Left ventricle myocardium superior (tissue), 1 donor: ENCODE measurements around the gene COG5. TPM values are rescaled to one million over a fixed set of nuclear protein-coding genes. Genes with fewer than 3 reads are reported as not detected.
A peak's percentile ranks its signal among the peaks of the same experiment; 100 is the strongest.

ENCODE experiments used
- ATAC-seq: fragments of 200-7000 bp; cut with Tn5 transposase; one replicate; pipeline ENCODE4 v1.9.1; 2020; ENCODE audit warnings: mild to moderate bottlenecking, moderate library complexity
- DNase-seq: peaks from one replicate; pipeline ENCODE4 v3.0.0-alpha.2; 2020
- intact Hi-C: fragments of 100-400 bp; cut with micrococcal nuclease; formaldehyde crosslinking; loops from one replicate; pipeline ENCODE4 v1.11.0; 2022
- total RNA-seq: library from RNA; stranded (reverse); fragmentation: NEBNext Ultra II Directional; extraction: Animal tissue kit (Norgen Biotek cat#: 25700); gene quantifications from one replicate; pipeline ENCODE4 v1.2.1, GENCODE V29; 2021
- donor health status: DM: no; HTN: yes; CAD: no; lungs with severe emphysema.

Gene COG5
- total RNA-seq, 1 donor from 2014 or later, result 54.0 TPM

DNA sequence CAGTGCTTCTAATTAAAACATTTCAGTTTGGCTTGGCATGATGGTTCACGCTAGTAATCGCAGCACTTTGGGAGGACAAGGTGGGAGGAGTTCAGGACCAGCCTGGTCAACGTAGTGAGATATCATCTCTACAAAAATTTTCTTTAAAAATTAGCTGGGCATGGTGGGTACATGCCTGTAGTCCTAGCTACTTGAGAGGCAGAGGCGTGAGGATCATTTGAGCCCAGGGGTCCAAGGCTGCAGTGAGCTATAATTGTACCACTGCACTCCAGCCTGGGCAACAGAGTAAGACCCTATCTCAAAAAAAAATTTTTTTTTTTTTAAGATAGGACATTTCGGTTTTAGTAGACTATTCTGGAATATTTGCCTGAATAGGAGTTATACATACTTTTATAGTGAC is 382.5 kb downstream of the COG5 start:
- ATAC-seq (no peak), DNase-seq (no peak)
- intact Hi-C loops, result no loop called here

DNA sequence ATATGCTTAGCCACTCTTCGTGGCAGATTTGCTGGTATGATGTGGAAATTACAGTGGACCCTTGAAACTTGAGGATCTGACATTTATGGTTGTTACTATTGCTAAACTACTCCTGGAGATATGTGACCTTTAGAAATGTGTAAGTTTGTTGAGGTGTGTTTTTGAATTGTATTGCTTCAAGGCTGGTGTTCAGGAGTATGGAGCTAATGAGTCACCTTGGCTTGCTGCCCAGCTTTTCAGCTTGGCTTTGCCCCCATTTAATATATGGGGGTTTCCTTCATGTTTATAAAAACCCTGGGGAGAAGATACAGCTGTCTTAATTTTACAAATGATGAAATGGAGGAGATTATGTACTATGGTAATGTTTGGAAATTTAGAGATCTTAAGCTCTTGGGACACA is 383.3 kb downstream of the COG5 start:
- intact Hi-C loops, result no loop called here
- no peak for DNase-seq
- ATAC-seq, result peak; percentile 57

DNA sequence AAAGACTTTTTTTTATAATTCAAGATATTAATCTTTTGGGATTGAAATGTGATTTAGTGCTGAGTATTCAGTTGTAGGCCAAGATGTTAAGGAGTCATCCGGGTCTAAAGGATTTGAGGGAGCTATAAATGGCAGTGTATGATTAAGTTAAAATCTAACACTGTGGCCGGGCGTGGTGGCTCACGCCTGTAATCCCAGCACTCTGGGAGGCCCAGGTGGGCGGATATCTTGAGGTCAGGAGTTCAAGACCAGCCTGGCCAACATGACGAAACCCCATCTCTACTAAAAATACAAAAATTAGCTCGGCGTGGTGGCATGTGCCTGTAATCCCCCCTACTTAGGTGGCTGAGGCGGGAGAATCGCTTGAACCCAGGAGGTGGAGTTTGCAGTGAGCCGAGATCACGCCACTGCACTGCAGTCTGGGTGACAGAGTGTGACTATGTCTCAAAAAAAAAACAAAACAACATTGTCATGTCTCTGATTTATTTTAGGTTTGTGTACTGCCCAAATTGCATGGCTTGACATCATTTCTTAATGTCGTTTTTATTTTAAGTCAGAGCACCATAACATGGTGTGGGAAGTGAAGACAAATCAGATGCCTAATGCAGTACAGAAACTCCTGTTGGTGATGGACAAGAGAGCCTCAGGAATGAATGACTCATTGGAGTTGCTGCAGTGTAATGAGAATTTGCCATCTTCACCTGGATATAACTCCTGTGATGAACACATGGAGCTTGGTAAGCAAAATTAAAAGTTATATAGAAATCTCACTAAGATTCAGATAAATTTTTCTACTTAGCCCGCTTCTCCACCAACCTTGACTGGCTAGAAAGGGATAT is 384.2 kb downstream of the COG5 start:
- DNase-seq (no peak), ATAC-seq (no peak)
- intact Hi-C loops, result no loop called here

DNA sequence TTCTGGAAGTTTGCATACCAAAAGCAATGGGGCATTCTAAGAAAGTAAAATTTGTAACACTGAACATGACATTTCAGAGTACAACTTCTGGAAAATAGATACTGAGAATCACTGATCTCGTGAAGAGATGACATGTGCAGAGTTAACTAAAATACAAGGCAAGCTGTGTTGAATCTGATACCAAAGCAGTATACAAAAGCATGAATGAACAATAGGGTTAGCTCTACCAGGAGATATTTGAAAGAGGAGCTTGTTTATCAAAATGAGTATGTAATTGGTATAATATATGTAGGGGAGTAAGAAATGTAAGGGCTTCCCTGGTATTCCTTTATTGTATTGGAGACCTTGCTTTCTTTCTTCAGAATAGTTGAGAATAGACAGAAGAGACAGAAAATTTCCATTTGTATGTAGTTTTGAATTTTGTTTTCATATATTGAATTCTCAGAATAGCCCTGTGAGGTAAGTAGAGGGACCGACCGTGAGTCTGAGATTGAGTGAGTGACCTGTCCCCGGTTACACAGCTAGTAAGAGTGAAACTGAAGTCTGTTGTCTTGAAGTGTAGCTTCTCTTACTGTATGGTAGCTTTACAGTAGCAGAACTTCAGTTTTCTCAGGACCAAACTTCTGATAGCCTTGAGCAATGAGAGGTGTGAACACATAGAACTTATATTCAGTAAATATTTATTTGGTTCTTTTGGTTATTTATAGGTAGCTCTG is 389.9 kb downstream of the COG5 start:
- intact Hi-C loops, result no loop called here
- ATAC-seq, result no peak
- no peak for DNase-seq

DNA sequence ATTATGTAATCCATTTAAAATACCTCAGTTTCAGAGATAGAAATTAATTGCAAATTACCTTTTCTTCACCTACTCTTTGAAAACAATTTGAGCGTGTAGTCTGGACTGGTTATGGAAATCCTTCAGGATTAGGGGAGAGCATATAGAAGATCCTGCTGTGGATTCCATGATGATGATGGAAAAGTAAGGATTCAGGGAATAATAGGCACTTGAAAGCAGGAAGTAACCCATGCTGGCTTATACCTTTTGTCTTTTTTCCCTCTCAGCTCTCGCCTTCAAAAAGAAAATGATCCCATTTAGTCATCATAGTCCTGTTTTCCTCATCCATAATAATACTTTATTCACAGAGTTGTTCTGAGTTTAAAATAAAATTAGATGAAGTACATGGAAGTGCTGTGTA is 390.5 kb downstream of the COG5 start:
- ATAC-seq, result no peak
- no peak for DNase-seq
- intact Hi-C loops, result no loop called here

DNA sequence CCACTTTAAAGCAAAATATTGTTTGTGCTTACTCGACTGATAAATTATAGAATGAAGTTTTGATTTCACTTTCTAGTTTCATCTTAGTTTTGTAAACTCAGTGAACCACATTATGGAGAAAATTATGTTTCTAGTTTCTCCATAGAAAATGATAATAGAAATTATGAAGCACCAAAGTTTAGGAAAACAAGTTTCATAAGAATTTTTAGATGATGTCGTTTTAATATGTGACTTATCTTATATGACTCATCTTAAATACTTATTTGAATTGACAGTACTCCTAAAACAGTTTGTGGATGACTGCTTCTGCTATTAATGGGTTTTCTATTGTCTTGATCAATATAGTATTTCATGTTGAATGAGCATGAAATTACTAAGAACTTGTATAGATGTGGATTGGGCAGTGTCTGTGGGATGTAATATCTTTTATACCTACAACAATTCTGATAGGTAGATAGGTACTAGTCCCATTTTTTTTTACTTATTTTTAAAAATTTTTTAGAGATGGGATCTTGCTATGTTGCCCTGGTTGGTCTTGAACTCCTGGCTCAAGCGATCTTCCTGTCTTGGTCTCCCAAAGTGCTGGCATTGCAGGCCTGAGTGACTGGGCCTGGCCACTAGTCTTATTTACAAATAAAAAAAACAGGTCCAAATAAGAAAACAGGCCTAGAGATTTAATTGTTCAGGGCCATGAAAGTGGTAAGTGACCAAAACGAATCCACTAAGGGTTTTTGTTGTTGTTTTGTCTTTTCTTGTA is 391.3 kb downstream of the COG5 start:
- DNase-seq, result no peak
- ATAC-seq, result no peak
- intact Hi-C loops, result no loop called here

DNA sequence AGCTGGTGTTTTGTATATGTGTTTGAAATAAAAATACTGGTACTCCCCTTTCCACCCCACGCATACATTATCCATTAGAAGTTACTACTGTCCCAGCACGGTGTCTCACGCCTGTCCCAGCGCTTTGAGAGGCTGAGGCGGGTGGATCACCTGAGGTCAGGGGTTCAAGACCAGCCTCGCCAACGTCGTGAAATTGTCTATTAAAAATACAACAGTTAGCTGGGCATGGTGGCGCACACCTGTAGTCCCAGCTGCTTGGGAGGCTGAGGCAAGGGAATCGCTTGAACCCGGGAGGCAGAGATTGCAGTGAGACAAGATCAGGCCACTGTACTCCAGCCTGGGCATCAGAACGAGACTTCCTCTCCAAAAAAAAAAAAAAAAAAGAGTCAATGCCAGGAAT is 392.2 kb downstream of the COG5 start:
- ATAC-seq (no peak), DNase-seq (no peak)
- intact Hi-C loops, result no loop called here

DNA sequence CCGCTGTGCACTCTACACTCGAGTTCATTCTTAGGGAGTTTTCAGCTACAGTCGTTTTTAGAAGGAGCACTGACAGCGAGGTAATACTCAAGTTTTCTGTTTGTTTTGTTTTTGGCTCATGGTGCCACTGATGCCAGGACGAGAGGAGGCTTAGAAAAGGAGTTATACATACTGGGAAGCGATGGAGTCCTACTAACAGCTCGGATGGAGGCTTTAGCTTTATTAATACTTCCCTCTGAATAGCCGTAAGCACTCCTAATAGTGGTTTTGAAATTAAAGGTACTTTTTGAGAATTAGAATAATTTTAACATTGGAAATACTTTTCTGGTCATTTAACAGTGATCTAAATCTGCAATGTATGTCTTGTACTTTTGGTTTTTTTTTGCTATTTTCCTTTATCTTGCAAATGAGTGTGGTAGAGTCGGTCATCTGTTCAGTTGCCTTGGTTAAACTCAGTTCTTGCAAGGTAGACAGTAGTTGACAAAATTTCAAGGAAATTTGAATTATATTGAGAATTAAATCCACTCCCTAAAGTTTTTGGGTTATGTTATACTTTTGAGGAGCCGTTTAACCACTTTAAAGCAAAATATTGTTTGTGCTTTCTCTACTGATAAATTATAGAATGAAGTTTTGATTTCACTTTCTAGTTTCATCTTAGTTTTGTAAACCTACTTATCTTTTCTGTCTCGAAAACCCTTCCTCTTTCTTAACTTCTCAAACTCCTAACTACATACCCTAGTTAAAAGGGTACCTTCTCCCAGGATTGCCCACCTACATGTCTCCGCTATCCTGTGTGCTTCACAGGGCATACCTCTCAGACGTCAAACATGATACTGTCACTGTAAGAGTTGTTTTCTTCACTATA is 393.4 kb downstream of the COG5 start:
- DNase-seq (no peak), ATAC-seq (no peak)
- intact Hi-C loops, result no loop called here

DNA sequence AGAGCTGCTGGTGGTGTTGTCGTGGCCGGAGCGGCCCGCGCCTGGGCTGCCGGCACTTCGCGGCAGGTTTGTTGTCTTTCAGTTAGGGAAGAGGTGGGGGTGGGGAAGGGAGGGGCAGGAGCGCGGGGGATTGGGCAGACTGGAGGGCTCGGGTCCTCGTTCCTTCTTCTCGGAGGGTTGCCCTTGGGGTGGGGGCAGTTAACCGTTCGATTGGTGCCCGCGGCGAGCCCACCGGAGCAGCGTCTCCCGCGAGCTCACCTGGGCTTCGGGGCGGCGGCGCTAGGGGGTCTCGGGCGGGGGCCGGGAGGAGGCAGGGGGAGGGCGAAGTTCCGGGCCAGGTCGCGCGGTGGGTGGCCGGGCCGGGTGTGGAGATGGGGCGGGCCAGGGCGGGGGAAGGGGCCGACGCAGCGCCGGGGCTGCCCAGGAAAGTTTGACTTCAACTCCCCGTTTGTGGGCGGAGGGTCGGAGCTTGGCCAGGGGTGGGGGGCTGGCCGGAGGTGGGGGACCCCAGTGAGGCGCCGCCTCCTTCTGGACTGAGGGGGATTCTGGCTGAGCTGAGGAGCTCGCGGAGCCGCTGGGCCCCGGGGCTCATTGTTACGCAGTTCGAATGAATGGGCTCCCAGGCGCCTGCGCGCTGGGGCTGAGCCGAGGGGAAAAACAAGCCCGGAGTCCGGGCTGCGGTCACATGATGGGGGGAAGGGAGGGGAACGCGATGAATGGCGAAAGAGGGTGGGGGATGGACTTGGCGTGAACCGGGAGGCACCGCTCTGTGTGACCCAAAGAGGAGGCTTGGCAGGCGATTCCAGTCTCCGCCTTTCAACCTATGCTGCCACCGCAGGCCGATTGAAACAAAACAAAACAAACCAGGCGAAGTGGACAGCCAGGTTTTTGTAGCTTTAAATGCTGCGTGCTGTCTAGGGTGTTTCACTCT is 394.3 kb downstream of the COG5 start:
- peak; percentile 79 for ATAC-seq
- peak; percentile 97 for DNase-seq
- intact Hi-C loops, result no loop called here

DNA sequence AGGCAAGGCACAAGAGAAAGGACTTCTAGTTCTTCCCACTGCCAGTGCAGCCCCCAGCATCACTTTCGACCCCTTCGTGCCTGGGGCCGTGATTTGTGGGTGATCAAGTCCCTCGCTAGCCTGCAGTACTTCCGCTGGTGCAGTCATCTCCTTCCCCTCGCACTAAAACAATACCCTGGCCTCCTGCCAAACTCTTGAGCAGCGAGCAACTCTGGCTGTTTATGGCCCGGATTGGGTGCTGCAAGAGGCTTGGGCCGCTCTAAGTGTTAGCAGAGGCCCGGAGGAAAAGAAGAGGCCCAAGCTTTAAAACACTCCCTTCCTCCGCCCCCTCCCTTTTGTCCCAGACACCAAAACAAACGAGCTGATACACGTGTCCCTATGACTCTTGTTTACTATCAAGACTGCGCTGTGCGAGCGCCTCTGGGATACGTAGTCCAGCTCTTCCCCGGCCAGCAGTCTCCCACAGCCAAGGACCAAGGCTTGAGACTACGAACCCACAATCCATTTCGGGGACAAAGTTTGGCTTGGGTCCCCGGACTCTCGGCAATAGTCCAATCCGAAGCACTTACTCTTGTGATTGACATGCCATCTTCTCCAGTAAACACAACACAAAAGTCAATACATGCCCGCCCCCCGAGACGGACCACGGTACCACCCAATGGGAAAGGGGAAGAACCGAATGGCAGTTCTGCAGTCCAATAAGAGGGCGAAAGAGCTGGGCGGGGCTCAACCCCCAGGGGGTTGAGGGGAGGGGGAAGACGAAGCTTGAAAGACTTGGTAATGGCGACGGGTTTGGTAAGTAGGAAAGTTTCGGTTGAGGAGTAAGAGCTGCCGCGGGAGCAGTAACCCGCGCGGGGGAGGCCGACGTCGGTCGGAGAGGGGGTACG is 395.2 kb downstream of the COG5 start, which contains the start of gene HBP1:
TSS of gene HBP1 (plus strand) at position 771 of the 887 bp plus-strand sequence. CDS start 10,891 bp downstream, outside the sequence.
- intact Hi-C loops, result no loop called here
- ATAC-seq, result peak; percentile 90
- peak; percentile 98 for DNase-seq

DNA sequence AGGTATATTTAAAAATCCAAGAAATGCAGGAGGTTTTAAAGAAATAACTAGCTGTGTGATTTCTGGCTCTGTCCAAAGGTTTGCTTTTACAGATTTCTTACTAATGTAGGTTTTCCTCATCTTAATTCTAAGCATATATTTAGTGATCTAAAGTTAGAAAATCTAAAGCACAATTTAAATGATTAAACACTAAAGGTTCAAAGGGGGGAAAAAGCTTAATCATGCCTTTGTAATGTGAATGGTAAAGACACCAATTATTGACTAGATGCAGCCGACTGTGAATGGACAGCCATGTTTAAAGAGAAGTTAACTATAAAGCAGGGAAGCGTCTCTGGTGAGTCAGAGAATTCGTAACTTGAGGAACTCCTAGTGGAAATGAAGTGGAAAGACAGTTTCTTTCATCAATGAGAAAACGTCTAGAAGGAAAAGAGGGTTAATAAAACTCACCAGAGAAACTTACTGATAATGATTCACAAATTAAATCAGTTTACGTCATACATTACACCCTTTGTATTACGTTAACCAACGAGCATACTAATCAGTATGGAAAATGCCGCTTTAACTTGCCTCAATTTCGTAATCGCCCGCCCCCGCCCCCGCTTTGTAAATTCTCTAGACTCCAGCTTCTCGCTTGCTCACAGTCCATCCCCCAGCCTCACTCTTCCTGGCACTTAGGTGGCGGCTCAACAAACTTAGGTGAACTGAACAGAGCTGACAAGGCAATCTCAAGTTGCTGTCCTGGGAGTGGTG is 396.1 kb downstream of the COG5 start:
- intact Hi-C loops, result no loop called here
- ATAC-seq (peak; percentile 7), DNase-seq (no peak)

DNA sequence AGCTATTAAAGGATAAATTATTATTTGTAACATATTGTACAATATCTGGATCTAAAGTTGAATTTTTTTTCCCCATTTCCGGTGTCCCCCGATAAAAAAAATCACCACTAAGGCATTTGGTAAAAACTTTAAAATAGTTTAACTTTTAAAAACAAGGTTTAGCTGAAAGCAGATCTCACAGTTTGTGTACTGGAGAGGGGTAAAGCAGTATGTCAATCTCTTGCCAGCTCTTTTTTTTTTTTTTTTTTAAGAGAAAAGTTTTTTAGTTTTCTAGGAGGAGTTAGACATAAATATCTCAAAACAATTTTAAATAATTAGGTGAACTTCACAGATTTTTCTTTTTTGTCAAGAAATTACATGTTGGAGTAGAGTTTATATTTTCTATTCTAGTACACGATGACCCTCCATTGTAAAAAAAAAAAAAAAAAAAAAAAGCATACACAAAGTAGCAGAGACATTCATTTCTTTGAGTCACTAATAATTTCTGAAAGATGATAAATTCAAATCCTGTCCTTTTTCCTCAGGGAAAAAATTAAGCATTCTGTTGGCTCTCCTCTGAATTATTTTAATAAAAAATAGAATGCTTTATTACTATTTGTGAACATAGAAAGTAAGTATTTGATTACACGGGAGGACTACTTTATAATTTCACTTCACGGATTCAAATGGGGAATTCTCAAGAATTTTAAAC is 396.8 kb downstream of the COG5 start:
- ATAC-seq (no peak), DNase-seq (no peak)
- intact Hi-C loops, result no loop called here

DNA sequence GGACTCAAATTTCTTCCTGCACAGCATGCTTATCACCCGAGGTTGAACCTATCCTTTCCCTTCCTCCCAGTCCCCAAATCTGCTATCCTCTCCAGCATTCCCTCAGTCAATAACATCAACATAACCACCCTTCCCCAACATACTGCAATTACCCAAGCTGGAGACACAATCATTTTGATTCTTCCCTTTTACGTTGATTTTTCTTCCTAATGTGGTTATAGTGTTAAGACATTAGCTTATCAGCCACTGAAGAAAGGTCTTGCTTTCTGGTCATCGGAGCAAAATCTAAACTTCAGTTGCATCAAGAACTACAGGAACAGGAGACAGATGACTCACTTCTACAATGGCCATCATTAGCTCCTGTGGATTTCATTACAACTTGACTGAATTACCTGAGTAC is 398.4 kb downstream of the COG5 start:
- intact Hi-C loops, result no loop called here
- DNase-seq (no peak), ATAC-seq (no peak)

DNA sequence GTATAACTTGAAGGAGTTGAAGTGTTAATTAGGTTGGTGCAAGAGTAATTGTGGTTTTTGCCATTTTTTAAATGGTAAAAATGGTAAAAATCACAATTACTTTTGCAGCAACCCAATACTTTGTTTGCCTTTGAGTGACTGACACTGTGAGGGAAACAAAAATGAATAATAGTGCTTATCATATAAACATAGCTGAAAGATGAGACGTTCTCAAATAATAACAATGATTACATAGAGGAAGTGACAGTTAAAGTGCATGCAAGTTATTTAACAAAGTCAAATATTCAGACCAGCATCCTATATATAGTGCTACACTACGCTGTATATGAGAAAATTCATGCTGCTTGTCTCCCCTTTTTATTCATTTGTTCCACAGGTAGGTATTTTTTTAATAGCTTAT is 399.6 kb downstream of the COG5 start:
- intact Hi-C loops, result no loop called here
- DNase-seq (no peak), ATAC-seq (no peak)

DNA sequence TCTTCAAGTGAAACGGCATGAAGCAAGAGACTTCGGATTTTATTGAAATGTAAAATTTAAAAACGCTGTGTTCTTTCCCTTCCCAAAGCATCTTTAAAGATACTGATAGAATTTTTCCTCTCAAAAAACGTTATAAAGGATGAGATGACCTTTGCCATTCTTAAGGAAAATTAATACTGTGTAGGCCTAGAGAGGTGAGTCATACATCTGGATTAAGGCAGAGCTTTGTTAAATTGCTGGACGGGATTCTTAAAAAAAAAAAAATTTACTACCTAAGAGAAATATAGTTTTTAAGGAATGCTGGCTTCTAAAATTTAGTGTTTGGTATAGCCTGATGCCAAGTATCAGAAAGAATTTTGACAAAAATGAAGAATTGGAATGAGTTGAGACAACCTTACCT is 401.2 kb downstream of the COG5 start:
- ATAC-seq (no peak), DNase-seq (no peak)
- intact Hi-C loops, result no loop called here

DNA sequence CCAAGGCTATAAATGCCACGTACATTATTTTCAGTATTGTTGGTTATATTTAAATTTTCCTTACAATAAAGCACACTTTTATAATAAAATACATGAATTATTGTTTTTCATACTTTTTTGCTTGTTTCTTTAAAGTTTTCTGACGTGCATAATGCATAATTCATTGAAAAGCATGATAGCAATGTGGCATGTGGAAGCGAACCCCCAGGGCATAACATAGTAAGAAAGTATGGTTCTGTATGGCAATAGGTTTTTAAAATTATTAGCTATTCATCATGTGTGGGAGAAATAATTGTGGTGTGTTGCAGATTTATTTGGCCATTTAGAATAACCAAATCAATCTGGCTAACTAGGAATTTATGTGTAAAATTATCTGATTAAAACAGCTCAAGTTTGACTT is 402.3 kb downstream of the COG5 start:
- DNase-seq, result no peak
- intact Hi-C loops, result no loop called here

More for the DNA sequence above, 402.3 kb downstream of the COG5 start:
- ATAC-seq, result no peak
